Measurements from ENCODE around the gene SSR1.

SSR1 gene

GRCh38 chr6:7258231-7258763 lies 54.7 kb downstream of the SSR1 start:
- DNase-seq (ENCODE audit: low read depth) = no peak

- DNase-seq (ENCODE audit: low read depth) = no peak
Measured at GRCh38 chr6:7257521-7258230, 55.3 kb downstream of the SSR1 start.

GRCh38 chr6:7256785-7257184 lies 56.2 kb downstream of the SSR1 start:
- DNase-seq (ENCODE audit: low read depth) = no peak

- DNase-seq (ENCODE audit: low read depth) = no peak
Measured at GRCh38 chr6:7255918-7256317, 57.1 kb downstream of the SSR1 start.

GRCh38 chr6:7254980-7255835 lies 57.8 kb downstream of the SSR1 start:
- no peak for DNase-seq (ENCODE audit: low read depth)

- DNase-seq (ENCODE audit: low read depth) = no peak
Measured at GRCh38 chr6:7252390-7252789, 60.6 kb downstream of the SSR1 start.

- no peak for DNase-seq (ENCODE audit: low read depth)
Measured at GRCh38 chr6:7251646-7252260, 61.2 kb downstream of the SSR1 start.

- no peak for DNase-seq (ENCODE audit: low read depth)
Measured at GRCh38 chr6:7250812-7251211, 62.2 kb downstream of the SSR1 start.

GRCh38 chr6:7249946-7250643 lies 62.9 kb downstream of the SSR1 start:
- DNase-seq (ENCODE audit: low read depth) = no peak

- no peak for DNase-seq (ENCODE audit: low read depth)
Measured at GRCh38 chr6:7249391-7249790, 63.6 kb downstream of the SSR1 start.

- no peak for DNase-seq (ENCODE audit: low read depth)
Measured at GRCh38 chr6:7247828-7248227, 65.2 kb downstream of the SSR1 start.

GRCh38 chr6:7247179-7247456 lies 65.9 kb downstream of the SSR1 start:
- DNase-seq (ENCODE audit: low read depth) = no peak

- DNase-seq (ENCODE audit: low read depth) = no peak
Measured at GRCh38 chr6:7246401-7247178, 66.4 kb downstream of the SSR1 start.

GRCh38 chr6:7245668-7246393 lies 67.2 kb downstream of the SSR1 start:
- DNase-seq (ENCODE audit: low read depth) = no peak

GRCh38 chr6:7243179-7243981 lies 69.6 kb downstream of the SSR1 start:
- DNase-seq (ENCODE audit: low read depth) = no peak

- DNase-seq (ENCODE audit: low read depth) = no peak
Measured at GRCh38 chr6:7242835-7243178, 70.2 kb downstream of the SSR1 start.

GRCh38 chr6:7241709-7242645 lies 71.0 kb downstream of the SSR1 start:
- DNase-seq (ENCODE audit: low read depth) = no peak

- no peak for DNase-seq (ENCODE audit: low read depth)
Measured at GRCh38 chr6:7241160-7241559, 71.8 kb downstream of the SSR1 start.

GRCh38 chr6:7240351-7240750 lies 72.6 kb downstream of the SSR1 start:
- no peak for DNase-seq (ENCODE audit: low read depth)

Data from HS-5 (cell line).